ENCODE results near the gene EHMT1. TPM values are rescaled to one million over a fixed set of nuclear protein-coding genes. Genes with fewer than 3 reads are reported as not detected.

EHMT1 gene
- total and polyA plus RNA-seq, 2 of the 13 experiments (the other 11 are each of a cell fraction or from before 2014, with no cell fraction given): 23.0 to 27.1 TPM

- TF ChIP-seq HCFC1 (IDR thresholded peaks at IDR 0.05; ENCODE audit: low read depth, low read length) (peak; percentile 72), FUBP1 (CRISPR knock-in tag; IDR thresholded peaks at IDR 0.05; ENCODE audit: borderline replicate concordance) (peak; percentile 59; the same call in 1 of the 2 replicates), NCOA5 (CRISPR knock-in tag; IDR thresholded peaks at IDR 0.05) (no peak), TAF15 (IDR thresholded peaks at IDR 0.05; ENCODE audit: low read depth, low read length, poor library complexity, severe bottlenecking) (no peak), ZNF597 (CRISPR knock-in tag; IDR thresholded peaks at IDR 0.05) (no peak), KLF16 (CRISPR knock-in tag; IDR thresholded peaks at IDR 0.05) (peak; percentile 65 to 88; a peak in 1 of 4 replicates), ARNT2 (CRISPR knock-in tag; IDR thresholded peaks at IDR 0.05; ENCODE audit: low read depth) (peak; percentile 90), ZBTB42 (CRISPR knock-in tag; IDR thresholded peaks at IDR 0.05) (no peak), TMF1 (CRISPR knock-in tag; IDR thresholded peaks at IDR 0.05; ENCODE audit: low read depth) (no peak), ZNF253 (CRISPR knock-in tag; IDR thresholded peaks at IDR 0.05; ENCODE audit: borderline replicate concordance) (no peak), ZBTB40 (IDR thresholded peaks at IDR 0.05) (peak; percentile 52), ZBTB40 (CRISPR knock-in tag; IDR thresholded peaks at IDR 0.05) (no peak; the same call in 1 of the 2 replicates), ZNF460 (CRISPR knock-in tag; IDR thresholded peaks at IDR 0.05; ENCODE audit: borderline replicate concordance) (no peak; the same call in 1 of the 2 replicates), TAF1 (CRISPR knock-in tag; IDR thresholded peaks at IDR 0.05) (peak; percentile 75), GABPB1 (CRISPR knock-in tag; IDR thresholded peaks at IDR 0.05) (peak; percentile 96), ZNF607 (CRISPR knock-in tag; IDR thresholded peaks at IDR 0.05; ENCODE audit: borderline replicate concordance) (peak; percentile 69; the same call in 1 of the 2 replicates), NCOA1 (CRISPR knock-in tag; IDR thresholded peaks at IDR 0.05) (peak; percentile 47; the same call in 1 of the 2 replicates), TP53 (CRISPR knock-in tag; conservative IDR thresholded peaks at IDR 0.05) (0 out of 2 replicates have a peak, but pooled peaks have one; percentile 21)
These were observed 40.1 kb upstream of the EHMT1 start, which contains the start of gene DPH7 (continued) for GRCh38 chr9:137578518-137579258.

All from HepG2 (cell line).